Liver (tissue), 9 donors: ENCODE results near the gene STKLD1. TPM values are rescaled to one million over a fixed set of nuclear protein-coding genes. Genes with fewer than 3 reads are reported as not detected.
"Not testable (repeated sequence)": the region's sequence is repeated elsewhere in the genome, so short reads cannot be mapped to it uniquely, and the experiment has no call there.

Experiments
- DNase-seq: peaks from one replicate; pipeline ENCODE4 v3.0.0-alpha.2; 2017; ENCODE audit warnings: low spot score
- H3K27ac ChIP-seq, 2 donors: one replicate each; pipeline ENCODE4 v1.7.0; 2013; ENCODE audit warnings: inconsistent platforms in 2 of 2, low read length in 2 of 2, control low read depth in 1 of 2, low read depth in 1 of 2, mild to moderate bottlenecking in 1 of 2
- H3K27me3 ChIP-seq, 4 donors: one replicate each; pipeline versions ENCODE4 v1.6.1 to v1.7.0; 2013; ENCODE audit warnings: low read length in 3 of 4, inconsistent platforms in 1 of 4, mild to moderate bottlenecking in 1 of 4, moderate library complexity in 1 of 4; ENCODE audit not compliant: control insufficient read depth in 4 of 4, insufficient read depth in 4 of 4
- H3K36me3 ChIP-seq, 4 donors: one replicate each; pipeline versions ENCODE4 v1.6.1 to v1.7.0; 2013; ENCODE audit warnings: low read length in 3 of 4, mild to moderate bottlenecking in 3 of 4, low read depth in 1 of 4, moderate library complexity in 1 of 4; ENCODE audit not compliant: control insufficient read depth in 4 of 4, insufficient read depth in 3 of 4
- H3K4me1 ChIP-seq, 4 donors: one replicate each; pipeline versions ENCODE4 v1.6.1 to v1.7.0; 2013; ENCODE audit warnings: low read length in 3 of 4, mild to moderate bottlenecking in 3 of 4, moderate library complexity in 1 of 4; ENCODE audit not compliant: control insufficient read depth in 4 of 4, insufficient read depth in 4 of 4
- H3K4me3 ChIP-seq, 3 donors: one replicate each; pipeline versions ENCODE4 v1.6.1 to v1.7.0; 2013; ENCODE audit warnings: low read length in 3 of 3, control low read depth in 1 of 3, low read depth in 1 of 3, mild to moderate bottlenecking in 1 of 3
- H3K9ac ChIP-seq, 2 donors: one replicate each; pipeline ENCODE4 v1.7.0; 2013; ENCODE audit warnings: low read length in 2 of 2, mild to moderate bottlenecking in 2 of 2, moderate library complexity in 2 of 2, control low read depth in 1 of 2, low read depth in 1 of 2
- H3K9me3 ChIP-seq, 4 donors: one replicate each; pipeline versions ENCODE4 v1.6.1 to v1.7.0; 2013; ENCODE audit warnings: low read length in 3 of 4; ENCODE audit not compliant: control insufficient read depth in 4 of 4
- ATF3 ChIP-seq: IDR thresholded peaks from 2 replicates; pipeline ENCODE4 v1.6.1; 2016; ENCODE audit warnings: antibody characterized with exemption
- CTCF ChIP-seq: fragments of 150-350 bp; IDR thresholded peaks from 2 replicates; pipeline ENCODE4 v1.5.1; 2017; ENCODE audit warnings: improper control_type of control experiment, low read depth, low read length; ENCODE audit not compliant: missing input control
- EGR1 ChIP-seq, 2 donors: IDR thresholded peaks; 2 replicates each; pipeline ENCODE4 v1.6.1; 2016 to 2018; ENCODE audit warnings: antibody characterized with exemption in 2 of 2, low read depth in 2 of 2
- FOXA1 ChIP-seq: IDR thresholded peaks from 2 replicates; pipeline ENCODE4 v1.6.1; 2016; ENCODE audit warnings: antibody characterized with exemption
- HNF4A ChIP-seq, 2 donors: conservative IDR thresholded peaks; 2 replicates each; pipeline ENCODE4 v1.6.1; 2016; ENCODE audit warnings: antibody characterized with exemption in 2 of 2, mild to moderate bottlenecking in 2 of 2
- HNF4G ChIP-seq: IDR thresholded peaks from 2 replicates; pipeline ENCODE4 v1.6.1; 2016; ENCODE audit warnings: antibody characterized with exemption
- JUND ChIP-seq, 2 donors: IDR thresholded peaks; 2 replicates each; pipeline ENCODE4 v1.6.1; 2016; ENCODE audit warnings: antibody characterized with exemption in 2 of 2
- MAX ChIP-seq: IDR thresholded peaks from 2 replicates; pipeline ENCODE4 v1.6.1; 2016; ENCODE audit warnings: antibody characterized with exemption
- RAD21 ChIP-seq, 2 donors: IDR thresholded peaks; 2 replicates each; pipeline ENCODE4 v1.6.1; 2016; ENCODE audit warnings: antibody characterized with exemption in 2 of 2, mild to moderate bottlenecking in 2 of 2
- REST ChIP-seq: IDR thresholded peaks from 2 replicates; pipeline ENCODE4 v1.6.1; 2016; ENCODE audit warnings: antibody characterized with exemption, mild to moderate bottlenecking
- SP1 ChIP-seq: IDR thresholded peaks from 2 replicates; pipeline ENCODE4 v1.6.1; 2018; ENCODE audit warnings: antibody characterized with exemption, mild to moderate bottlenecking
- ZBTB33 ChIP-seq: IDR thresholded peaks from 2 replicates; pipeline ENCODE4 v1.6.1; 2016; ENCODE audit warnings: antibody characterized with exemption
- WGBS: extraction: QIAGEN DNeasy Blood & Tissue Kit; methylation state at CpG from one replicate; pipeline ENCODE4 v1.1.7; 2013; 5-methylcytosine and 5-hydroxymethylcytosine counted together
- polyA plus RNA-seq, 2 donors: library from polyadenylated mRNA; stranded (reverse) in 1 of 2; unstranded in 1 of 2; fragments of 200-250 nt in 1 of 2; fragments of >200 nt in 1 of 2; fragmentation: Nextera tagmentation in 1 of 2; extraction: Ambion mirVana in 1 of 2; gene quantifications; one replicate each; pipeline versions ENCODE4 v1.2.1 to v1.2.3, GENCODE V29; 2013 to 2015
- total RNA-seq, 2 donors: library from RNA; depleted of rRNA; stranded (reverse); fragments of >200 nt; gene quantifications; one replicate each; pipeline ENCODE4 v1.2.3, GENCODE V29; 2014
- donor health status: healthy.
- donor health status: healthy.
- donor health status: healthy.
- donor health status: healthy.
- donor health status: healthy.

STKLD1 gene
- total and polyA plus RNA-seq, 4 donors, result 0.25 to 0.85 (median 0.33) TPM

GRCh38 chr9:133449760-133450159, 73.6 kb downstream of the STKLD1 start:
- H3K4me1 ChIP-seq, result peaks cover 4 to 16% (median 11%) of the 10 kb centered on the region in 4 donors
- no peaks in the 10 kb centered on the region for H3K27me3 ChIP-seq
- no peaks in the 10 kb centered on the region for H3K9me3 ChIP-seq
- no peak overlapping the region for H3K9ac ChIP-seq
- no peak overlapping the region for H3K27ac ChIP-seq
- 85% methylated on average over 12 of the region's 12 CpGs for WGBS
- TF ChIP-seq JUND (IDR thresholded peaks at IDR 0.05), result peak in 1 of 2 donors; percentile 36
- TF ChIP-seq RAD21 (IDR thresholded peaks at IDR 0.05), result no peak
- no peak for TF ChIP-seq ATF3
- TF ChIP-seq SP1, result no peak
- no peak for TF ChIP-seq ZBTB33
- no peak for TF ChIP-seq MAX
- TF ChIP-seq HNF4G, result no peak
- H3K4me3 ChIP-seq, result no peak overlapping the region
- DNase-seq, result no peak
- H3K36me3 ChIP-seq, result no peaks in the 10 kb centered on the region

- not testable (repeated sequence) for H3K4me3 ChIP-seq, H3K9ac ChIP-seq, H3K27ac ChIP-seq, DNase-seq, H3K27me3 ChIP-seq, H3K9me3 ChIP-seq, H3K36me3 ChIP-seq
- H3K4me1 ChIP-seq, result peaks cover 4 to 16% (median 11%) of the 10 kb centered on the region in 4 donors
- WGBS, result 95% methylated on average over 5 of the region's 5 CpGs
These were observed 75.7 kb downstream of the STKLD1 start for GRCh38 chr9:133451865-133452264.

- no peak overlapping the region for H3K4me3 ChIP-seq
- no peaks in the 10 kb centered on the region for H3K27me3 ChIP-seq
- peaks cover 4 to 16% (median 11%) of the 10 kb centered on the region in 4 donors for H3K4me1 ChIP-seq
- no peak for DNase-seq
- no peak overlapping the region for H3K27ac ChIP-seq
- no peaks in the 10 kb centered on the region for H3K9me3 ChIP-seq
- H3K36me3 ChIP-seq, result no peaks in the 10 kb centered on the region
- H3K9ac ChIP-seq, result no peak overlapping the region
- 90% methylated on average over 7 of the region's 7 CpGs for WGBS
- TF ChIP-seq MAX, result no peak
- TF ChIP-seq HNF4A (conservative IDR thresholded peaks at IDR 0.05), result no peak
- TF ChIP-seq RAD21 (IDR thresholded peaks at IDR 0.05), result no peak
- TF ChIP-seq SP1, result no peak
- TF ChIP-seq ATF3, result no peak
- no peak for TF ChIP-seq EGR1 (IDR thresholded peaks at IDR 0.05; ENCODE audit: low read depth in 2 of 2)
- no peak for TF ChIP-seq FOXA1
- TF ChIP-seq REST, result no peak
- no peak for TF ChIP-seq CTCF
These were observed 76.4 kb downstream of the STKLD1 start for GRCh38 chr9:133452562-133452961.
